ENCODE measurements around the gene XPNPEP1. TPM values are rescaled to one million over a fixed set of nuclear protein-coding genes. Genes with fewer than 3 reads are reported as not detected.

XPNPEP1 gene
- total RNA-seq, 1 experiment from 2014 or later: 71.3 TPM

DNA sequence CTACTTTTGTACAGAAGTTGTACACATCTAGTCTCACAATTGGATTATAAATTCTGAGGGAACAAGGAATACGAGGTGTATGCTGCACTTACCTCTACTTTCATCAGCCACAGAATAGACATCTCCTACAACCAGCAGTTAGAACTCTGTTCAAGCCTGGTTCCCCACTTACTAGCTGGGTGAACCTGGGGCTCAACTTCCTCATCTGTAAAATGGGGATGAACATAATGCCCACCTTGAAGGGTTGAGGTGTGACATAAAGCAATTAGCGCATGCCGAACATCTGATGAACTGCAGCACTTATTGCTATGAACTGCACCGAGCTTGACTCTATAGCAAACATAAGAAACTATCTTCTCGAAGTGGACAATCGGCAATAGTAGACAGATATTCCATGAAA lies 25.3 kb downstream of the XPNPEP1 start:
- Mint-ChIP-seq H3K27me3 (ENCODE audit: low read depth) (no peaks in the 10 kb centered on the region), H3K36me3 (ENCODE audit: insufficient read depth in 1 of 3, low read depth in 3 of 3) (peaks cover 8 to 27% (median 14%) of the 10 kb centered on the region in 3 experiments; a peak in 6 of 7 replicates), H3K9me3 (no peaks in the 10 kb centered on the region; a peak in 1 of 5 replicates), H3K4me3 (no peak overlapping the region), H3K4me1 (peaks cover 7 to 22% of the 10 kb centered on the region in 2 experiments), H3K27ac (no peak overlapping the region)
- H4K8ac ChIP-seq (replicated peaks; ENCODE audit: insufficient read length, low read depth, low read length): no peak overlapping the region
- no peak overlapping the region for H3K23ac ChIP-seq (ENCODE audit: insufficient read length, low read depth, low read length)
- H2BK5ac ChIP-seq (ENCODE audit: insufficient read length, low read length): no peak overlapping the region
- H4K20me1 ChIP-seq (ENCODE audit: control insufficient read depth, insufficient read depth, insufficient read length): no peaks in the 10 kb centered on the region
- no peak overlapping the region for H3K4ac ChIP-seq (ENCODE audit: low read depth, low read length)
- H2AFZ ChIP-seq (ENCODE audit: low read length): no peak overlapping the region
- no peaks in the 10 kb centered on the region for H3K23me2 ChIP-seq (ENCODE audit: insufficient read length, low read depth, low read length, poor library complexity, severe bottlenecking)
- H3K27ac ChIP-seq (ENCODE audit: insufficient read length, low read depth, low read length): no peak overlapping the region
- H3K4me2 ChIP-seq (ENCODE audit: insufficient read depth, insufficient read length, low read length): no peak overlapping the region
- no peak overlapping the region for H2BK12ac ChIP-seq (ENCODE audit: insufficient read length, low read depth, low read length)
- no peaks in the 10 kb centered on the region; the same call in 1 of the 2 replicates for H3K4me1 ChIP-seq (ENCODE audit: insufficient read depth, low read length)
- H3K27me3 ChIP-seq (ENCODE audit: insufficient read depth, low read length): no peaks in the 10 kb centered on the region
- H4K91ac ChIP-seq (ENCODE audit: insufficient read length, low read depth, low read length): no peak overlapping the region
- TF ChIP-seq, protein P1, sequence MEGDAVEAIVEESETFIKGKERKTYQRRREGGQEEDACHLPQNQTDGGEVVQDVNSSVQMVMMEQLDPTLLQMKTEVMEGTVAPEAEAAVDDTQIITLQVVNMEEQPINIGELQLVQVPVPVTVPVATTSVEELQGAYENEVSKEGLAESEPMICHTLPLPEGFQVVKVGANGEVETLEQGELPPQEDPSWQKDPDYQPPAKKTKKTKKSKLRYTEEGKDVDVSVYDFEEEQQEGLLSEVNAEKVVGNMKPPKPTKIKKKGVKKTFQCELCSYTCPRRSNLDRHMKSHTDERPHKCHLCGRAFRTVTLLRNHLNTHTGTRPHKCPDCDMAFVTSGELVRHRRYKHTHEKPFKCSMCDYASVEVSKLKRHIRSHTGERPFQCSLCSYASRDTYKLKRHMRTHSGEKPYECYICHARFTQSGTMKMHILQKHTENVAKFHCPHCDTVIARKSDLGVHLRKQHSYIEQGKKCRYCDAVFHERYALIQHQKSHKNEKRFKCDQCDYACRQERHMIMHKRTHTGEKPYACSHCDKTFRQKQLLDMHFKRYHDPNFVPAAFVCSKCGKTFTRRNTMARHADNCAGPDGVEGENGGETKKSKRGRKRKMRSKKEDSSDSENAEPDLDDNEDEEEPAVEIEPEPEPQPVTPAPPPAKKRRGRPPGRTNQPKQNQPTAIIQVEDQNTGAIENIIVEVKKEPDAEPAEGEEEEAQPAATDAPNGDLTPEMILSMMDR (conservative IDR thresholded peaks at IDR 0.05): no peak
- no peak overlapping the region for H3K56ac ChIP-seq (ENCODE audit: insufficient read length, low read depth, low read length)
- no peak overlapping the region for H3K18ac ChIP-seq (ENCODE audit: insufficient read length, low read depth, low read length)
- H3K79me1 ChIP-seq (ENCODE audit: insufficient read depth, low read depth, low read length, poor library complexity, severe bottlenecking): no peaks in the 10 kb centered on the region
- H2BK15ac ChIP-seq (ENCODE audit: low read depth, low read length): no peak overlapping the region
- no peak overlapping the region for H3T11ph ChIP-seq (ENCODE audit: low read length)
- H3K9me3 ChIP-seq (ENCODE audit: control insufficient read depth, low read depth, low read length): no peaks in the 10 kb centered on the region
- no peak overlapping the region for H2BK20ac ChIP-seq (ENCODE audit: low read depth, low read length, poor library complexity, severe bottlenecking)
- no peaks in the 10 kb centered on the region for H3K79me2 ChIP-seq (ENCODE audit: insufficient read depth, low read length)
- no peak overlapping the region for H2BK120ac ChIP-seq (ENCODE audit: low read depth, low read length, poor library complexity, severe bottlenecking)
- H3K9ac ChIP-seq (ENCODE audit: extremely low read depth, insufficient read length, low read length): no peak overlapping the region
- H2AK5ac ChIP-seq (ENCODE audit: insufficient read length, low read length): no peak overlapping the region
- no CpG with 5 or more reads among the region's 6 CpGs for WGBS (ENCODE audit: extremely low coverage, insufficient read length, low lambda C conversion rate)
- no peak overlapping the region for H3K14ac ChIP-seq (ENCODE audit: insufficient read depth, low read length)
- H4K5ac ChIP-seq (ENCODE audit: insufficient read length, low read depth, low read length): no peak overlapping the region
- DNase-seq: no peak

Data from H9 (cell line).